NCI-H1105 (cell line): Measurements from ENCODE around the gene UBE2V1.
"Not testable (repeated sequence)": the region's sequence is repeated elsewhere in the genome, so short reads cannot be mapped to it uniquely, and the experiment has no call there.

ENCODE experiments used
- DNase-seq: peaks from one replicate; lab custom pipeline; 2025; lab: John Stamatoyannopoulos, UW

UBE2V1 gene

DNA sequence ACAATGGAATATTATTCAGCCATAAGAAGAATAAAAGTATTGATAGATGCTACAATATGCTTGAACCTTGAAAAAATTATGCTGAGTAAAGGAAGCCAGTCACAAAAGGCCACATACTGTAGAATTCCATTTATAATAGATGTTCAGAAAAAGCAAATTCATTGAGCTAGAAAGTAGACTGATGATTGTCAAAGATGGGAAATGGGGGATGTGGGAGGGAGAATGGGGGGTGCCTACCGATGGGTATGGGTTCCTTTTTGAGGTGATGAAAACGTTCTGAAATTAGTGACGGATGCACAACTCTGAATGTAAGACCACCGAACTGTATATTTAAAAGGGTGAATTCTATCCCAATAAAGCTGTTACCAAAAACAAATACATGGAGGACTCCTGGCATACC, 18.4 kb downstream of the UBE2V1 start:
- DNase-seq = no peak

DNA sequence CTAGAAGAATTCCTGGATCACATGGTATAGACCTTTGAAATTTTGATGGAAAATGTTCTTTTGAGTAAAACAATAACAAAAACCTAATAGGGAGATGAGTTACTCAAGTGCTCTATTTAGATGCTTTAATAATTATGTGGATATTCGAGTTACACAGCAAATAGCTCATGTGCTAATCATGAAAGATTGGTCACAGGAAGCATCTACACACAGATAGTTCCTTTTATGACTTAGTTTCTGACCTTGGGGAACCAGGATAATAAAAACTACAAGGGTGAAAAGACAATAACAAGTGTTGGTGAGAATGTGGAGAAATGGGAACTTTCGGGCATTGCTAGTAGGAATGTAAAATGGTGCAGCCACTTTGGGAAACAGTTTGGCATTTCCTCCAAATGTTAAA, 19.7 kb downstream of the UBE2V1 start:
- no peak for DNase-seq

DNA sequence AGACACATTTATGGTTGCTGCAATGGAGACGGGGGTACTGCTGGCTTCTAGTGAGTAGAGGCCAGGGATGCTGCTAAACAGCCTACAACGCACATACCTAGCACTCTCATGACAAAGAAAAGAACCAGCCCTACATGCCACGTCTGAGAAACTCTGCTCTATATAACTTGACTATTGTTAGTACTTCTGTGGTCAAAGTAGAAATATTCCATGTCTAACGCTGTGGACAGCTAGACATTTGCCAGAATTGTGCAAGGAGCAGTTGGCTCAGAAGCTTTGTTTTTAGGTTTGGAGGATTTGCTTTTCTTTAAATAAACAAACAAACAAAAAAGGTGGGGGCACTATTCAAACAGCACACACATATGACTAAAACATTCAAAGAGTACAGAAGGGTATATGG, 20.5 kb downstream of the UBE2V1 start:
- no peak for DNase-seq

DNA sequence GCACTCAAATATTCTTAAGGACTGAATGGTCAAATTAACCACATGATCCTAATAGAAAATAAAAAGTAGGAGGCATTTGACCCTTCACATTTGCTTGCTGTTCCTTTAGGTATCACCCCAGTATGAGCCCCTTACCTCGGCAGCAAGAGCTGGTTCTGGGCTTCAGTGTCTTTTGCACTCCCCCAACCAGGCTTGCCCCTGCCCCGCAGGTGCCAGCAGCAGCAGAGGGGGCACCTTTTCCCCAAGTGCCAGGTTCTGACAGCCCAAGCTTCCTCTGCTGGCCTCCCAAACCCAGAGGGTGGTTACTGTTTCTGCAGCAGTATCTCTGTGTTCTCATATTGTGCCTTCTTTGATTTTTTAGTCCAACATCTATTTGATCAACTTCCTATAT, 23.2 kb downstream of the UBE2V1 start:
- DNase-seq = no peak

DNA sequence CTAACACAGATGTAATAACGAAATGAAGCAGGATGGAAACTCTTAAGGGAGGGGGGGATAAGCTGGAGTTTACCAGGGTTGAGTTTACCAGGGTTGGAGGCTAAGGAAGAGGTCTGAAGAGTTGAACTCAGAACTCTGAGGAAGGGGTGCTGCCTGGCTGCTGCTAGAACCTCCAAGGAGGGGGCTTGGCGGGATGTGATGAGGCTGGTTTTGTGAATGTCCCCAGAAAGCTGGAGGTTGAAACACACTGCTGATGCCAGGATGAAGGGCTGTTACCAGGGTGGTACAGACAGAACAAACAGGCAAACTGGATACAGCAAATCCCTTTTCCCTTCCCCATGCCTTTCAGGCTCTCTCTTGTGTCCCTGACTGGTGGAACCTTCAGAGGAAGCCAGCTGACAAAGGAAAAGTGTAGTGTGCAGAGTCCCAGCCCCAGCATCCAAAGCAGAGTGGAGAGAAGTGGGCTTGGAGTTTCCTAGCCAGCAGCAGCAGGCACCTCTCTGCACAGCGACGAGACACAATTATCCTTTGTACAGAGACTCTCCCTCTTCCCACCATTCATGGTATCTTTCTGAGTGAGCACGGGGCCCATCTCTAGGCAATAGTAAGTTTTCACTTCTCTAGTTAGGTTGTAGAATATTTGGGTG, 23.7 kb downstream of the UBE2V1 start:
- DNase-seq = no peak

DNA sequence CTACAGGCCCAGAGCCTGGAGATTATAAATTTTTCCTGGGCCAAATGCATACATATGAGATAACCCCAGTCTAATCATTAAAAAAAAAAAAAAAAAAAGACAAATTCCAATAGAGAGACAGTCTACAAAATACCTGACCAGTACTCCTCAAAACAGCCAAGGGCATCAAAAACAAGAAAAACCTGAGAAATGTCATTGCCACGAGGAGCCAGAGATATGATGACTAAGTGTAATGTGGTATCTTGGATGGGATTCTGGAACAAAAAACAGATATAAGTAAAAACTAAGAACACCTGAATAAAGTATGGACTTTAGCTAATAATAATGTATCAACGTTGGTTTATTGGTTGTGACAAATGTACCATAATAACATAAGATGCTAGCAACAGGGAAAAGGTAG, 24.9 kb downstream of the UBE2V1 start:
- DNase-seq = no peak

DNA sequence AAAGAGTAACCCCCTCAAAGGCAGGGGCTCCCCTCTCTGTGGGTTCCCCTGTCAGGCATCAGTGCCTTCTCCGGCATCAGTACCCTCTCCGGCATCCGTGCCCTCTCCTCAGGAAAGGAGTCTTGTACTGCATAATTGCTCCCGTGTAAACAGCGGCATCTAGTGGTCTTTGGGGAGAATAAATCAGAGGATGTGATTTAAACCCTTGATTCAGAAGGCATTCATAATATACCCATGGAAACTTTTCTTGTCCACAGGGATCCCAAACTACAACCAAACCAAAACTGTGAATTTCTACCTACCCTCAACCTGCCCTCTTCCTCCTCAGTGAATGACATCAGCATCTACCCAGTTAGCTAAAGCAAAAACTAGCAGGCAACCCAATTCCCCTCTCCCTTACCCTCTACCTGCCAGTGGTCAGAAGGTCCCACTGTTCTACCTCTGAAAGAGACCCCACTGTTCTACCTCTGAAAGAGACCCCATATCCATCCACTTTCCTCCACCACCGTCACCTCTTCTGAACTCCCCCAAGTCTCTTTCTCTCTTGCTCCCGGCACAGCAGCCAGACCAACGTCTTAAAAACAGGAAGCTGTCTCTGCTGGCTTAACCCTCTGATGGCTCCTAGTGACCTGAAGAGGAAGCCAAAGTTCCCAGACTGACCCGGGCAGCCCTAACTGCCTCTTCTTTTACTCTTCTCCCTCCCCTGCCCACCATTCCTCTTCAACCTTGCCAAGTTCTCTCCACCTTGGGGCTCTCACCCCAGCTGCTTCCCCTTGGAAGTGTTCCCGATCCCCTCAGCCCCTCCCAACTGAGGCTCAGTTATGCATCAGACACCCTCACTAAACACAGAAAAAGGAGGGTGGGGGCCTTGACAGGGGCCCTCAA, 27.2 kb downstream of the UBE2V1 start:
- DNase-seq = peak; percentile 49

DNA sequence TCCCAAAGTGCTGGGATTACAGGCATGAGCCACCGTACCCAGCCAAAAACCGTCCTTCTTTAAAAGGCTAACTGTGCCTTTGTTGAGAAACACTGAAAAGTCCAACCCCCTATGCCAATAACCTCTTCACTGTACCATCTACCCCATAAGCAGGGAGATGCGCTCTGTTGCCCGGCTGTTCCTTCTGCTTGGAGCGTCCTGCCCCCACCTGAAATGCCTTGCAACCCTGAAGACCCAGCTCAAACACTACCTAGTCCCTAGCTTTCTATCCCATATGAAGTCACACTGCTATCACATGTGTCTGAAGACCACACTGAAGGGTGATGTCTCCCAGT, 27.8 kb downstream of the UBE2V1 start:
- DNase-seq = no peak

DNA sequence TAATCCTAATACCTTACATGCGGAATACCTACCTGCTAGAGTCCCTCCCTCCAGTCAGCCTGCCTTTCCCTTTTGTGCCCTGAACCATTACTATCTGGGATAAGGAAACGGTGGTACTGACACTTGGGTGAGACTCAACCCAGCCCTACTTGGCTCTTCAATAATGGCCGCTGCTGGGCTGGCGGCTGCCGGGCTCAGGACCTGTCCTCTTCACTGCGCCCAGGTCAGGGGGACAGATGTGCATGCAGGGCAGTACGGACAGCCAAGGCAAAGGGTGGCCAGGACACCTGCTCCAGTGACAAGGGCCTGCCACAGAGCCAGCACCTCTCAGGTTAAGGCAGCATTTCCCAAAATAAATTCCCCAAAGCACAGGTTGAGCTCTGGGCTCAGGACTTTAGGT, 29.9 kb downstream of the UBE2V1 start:
- no peak for DNase-seq

DNA sequence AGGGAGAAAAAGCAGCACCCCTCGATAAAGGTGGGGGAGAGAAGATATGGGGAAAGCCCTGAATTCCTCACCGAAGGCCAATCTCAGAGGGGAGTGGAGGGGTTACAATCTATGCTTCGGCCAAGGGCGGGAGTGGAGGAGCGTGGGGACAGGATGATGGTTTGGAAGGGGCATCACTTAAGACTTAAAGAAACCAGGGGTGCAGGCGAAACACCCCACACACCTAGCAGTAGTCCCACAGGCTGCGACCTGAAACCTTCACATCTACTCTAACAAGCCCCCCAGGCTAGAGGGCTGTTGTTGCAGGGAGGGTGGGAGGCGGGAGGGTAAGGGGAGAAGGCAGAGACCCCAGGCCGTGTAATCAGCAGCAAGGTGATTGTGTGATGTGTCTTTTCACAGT, 30.9 kb downstream of the UBE2V1 start:
- DNase-seq = not testable (repeated sequence)

DNA sequence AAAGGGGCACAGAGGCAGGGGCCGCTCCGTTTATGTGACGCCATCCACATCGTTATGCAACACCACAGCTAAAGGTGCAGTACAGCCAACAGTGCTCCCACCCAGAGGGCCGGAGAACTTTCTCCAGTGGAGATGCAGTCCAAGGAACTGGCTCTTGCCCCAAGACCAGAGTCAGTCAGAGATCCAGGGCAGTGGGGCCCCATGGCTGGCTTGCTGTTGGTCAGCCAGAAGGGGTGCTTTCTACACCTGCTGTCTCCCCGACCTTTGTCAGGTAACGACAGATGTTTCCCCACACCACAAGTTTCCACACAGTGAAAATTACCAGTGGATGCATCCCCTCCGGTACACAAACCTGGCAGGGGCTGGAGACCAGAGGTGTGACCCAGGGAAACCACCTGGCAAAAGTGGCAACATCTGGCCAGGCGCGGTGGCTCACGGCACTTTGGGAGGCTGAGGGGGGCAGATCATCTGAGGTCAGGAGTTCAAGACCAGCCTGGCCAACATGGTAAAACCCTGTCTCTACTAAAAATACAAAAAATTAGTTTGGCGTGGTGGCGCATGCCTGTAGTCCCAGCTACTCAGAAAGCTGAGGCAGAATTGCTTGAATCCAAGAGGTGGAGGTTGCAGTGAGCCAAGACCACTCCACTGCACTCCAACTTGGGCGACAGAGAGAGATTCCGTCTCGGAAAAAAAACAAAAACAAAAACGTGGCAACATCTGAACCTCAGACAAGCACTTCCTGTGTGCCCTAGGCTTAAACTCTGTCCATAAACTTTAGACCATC, 34.9 kb downstream of the UBE2V1 start:
- no peak for DNase-seq

DNA sequence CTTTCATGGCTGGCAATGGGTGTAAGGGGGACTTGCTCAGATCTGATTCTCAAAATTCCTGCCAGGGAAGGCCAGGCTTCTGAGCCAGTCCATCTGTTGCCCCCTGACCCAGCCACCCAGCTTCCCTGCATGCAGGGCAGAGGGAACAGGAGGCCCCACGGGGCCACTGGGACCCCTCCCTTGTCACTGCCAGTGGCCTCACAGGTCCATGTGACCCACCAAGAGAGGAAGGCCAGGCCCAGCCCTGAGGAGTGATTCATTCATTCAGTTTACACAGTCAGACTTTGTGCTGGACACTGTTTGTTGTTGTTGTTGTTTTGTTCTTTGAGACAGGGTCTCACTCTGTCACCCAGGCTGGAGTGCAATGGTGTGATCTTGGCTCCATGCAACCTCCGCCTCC, 39.5 kb downstream of the UBE2V1 start:
- no peak for DNase-seq

DNA sequence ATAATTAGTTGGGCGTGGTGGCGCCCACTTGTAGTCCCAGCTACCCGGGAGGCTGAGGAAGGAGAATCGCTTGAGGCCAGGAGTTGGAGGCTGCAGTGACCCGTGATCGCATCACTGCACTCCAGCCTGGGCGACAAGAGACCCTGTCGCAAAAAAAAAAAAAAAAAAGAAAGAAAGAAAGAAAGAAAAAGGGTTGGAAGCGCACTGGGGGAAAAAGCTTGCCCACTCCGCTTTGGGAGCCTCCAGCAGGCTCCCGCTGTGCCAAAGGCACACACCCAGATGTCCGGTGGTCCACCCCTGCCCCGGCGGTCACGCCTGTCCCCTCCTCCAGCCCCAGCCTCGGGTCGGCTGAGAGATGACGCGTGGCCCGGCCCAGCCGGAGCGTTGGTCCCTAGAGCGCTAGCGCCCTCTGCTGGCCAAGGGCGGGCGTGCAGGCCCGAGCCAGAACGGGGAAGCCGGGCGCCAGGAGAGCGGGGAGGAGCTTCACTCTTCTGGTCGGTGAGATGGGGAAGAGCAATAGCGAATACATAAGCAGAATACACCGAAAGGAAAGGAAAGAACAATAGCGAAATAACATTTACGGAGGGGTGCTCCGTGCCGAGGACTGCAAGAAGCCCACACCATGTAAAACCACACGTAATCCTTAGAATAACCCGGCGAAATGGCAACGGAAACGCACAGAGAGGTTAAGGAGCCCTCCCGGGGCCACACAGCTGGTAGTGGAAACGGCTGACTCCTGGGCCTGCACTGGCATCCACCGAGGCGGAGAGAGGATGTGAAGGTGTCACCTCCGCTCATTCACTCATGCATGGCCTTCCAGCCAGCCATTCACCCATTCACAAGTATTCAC, 41.7 kb downstream of the UBE2V1 start:
- DNase-seq = peak; percentile 78

DNA sequence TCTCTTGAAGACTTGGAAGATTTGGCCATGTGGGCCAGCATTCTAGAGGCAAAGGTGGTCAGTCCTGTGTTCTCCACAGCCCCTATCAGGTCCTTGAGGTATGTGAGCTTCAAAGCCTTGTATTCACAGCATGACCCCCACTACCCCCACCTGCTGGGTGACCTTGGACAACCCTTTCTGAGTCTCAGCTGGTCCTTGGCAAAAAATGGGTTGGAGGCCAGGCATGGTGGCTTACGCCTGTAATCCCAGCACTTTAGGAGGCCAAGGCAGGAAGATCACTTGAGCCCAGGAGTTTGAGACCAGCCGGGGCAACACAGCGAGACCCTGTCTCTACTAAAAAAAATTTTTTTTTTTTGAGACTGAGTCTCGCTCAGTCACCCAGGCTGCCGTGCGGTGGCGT, 42.6 kb downstream of the UBE2V1 start:
- DNase-seq = no peak

DNA sequence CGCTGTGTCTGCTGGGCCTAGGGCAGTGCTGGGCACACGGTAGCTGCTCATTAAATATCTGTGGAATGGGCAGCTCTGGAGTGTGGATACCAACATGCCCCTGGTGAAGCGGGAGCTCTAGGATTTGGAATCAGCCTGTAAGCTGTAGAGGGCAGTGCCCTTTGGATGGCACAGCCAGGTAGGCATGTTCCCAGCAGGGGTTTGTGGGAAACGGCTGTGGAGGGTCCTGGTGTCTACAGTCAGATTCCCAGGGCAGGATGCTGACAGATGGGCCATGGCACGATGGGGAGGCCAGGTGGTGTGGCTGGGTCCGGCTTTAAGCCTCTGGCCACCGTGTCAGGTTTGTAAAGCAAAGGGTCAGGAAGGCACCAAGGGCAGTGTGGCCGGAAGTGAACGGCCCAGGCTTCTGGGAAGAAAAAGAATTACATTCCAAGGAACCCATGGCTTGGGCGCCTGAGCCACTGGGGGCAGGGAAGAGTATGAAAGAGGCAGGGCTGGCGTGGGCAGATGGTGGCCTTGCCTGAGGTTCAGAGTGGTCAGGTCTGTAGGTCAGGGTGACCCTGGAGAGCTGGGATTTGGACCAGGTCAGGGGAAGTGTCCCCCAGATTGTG, 44.8 kb downstream of the UBE2V1 start:
- no peak for DNase-seq

DNA sequence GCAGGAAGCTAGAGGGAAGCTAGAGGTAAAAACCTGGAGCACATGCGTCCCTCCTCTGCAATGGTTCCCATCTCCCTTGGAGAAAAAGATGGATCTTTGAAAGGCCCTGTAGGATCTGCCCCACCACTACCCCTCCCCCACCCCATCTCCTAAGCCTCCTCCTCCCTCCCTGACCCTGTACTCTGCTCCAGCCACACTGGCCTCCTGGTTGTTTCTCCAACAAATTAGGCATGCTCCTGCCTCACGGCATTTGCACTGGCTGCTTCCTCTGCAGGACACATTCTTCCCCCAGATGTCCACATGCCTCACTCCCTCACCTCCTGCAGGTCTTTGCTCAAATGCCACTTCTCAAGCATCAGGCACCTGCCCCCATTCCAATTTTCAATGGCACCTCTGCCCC, 45.5 kb downstream of the UBE2V1 start:
- no peak for DNase-seq

DNA sequence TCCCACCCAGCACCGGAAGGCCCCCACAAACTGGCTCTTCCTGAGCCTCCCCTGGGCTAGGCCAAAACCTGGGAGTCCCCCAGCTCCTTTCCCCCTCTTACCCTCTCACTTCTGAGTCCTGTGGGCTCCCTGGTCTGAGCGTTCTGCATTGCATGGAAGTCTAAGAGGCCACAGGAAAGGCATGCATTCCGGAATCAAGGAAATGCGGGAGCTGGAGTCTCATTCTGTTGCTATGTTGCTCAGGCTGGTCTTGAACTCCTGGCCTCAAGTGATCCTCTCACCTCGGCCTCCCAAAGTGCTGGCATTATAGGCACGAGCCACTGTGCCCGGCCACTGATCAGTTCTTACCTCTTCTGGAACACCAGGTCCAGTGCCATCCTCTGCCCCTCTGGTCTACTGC, 45.9 kb downstream of the UBE2V1 start:
- no peak for DNase-seq

DNA sequence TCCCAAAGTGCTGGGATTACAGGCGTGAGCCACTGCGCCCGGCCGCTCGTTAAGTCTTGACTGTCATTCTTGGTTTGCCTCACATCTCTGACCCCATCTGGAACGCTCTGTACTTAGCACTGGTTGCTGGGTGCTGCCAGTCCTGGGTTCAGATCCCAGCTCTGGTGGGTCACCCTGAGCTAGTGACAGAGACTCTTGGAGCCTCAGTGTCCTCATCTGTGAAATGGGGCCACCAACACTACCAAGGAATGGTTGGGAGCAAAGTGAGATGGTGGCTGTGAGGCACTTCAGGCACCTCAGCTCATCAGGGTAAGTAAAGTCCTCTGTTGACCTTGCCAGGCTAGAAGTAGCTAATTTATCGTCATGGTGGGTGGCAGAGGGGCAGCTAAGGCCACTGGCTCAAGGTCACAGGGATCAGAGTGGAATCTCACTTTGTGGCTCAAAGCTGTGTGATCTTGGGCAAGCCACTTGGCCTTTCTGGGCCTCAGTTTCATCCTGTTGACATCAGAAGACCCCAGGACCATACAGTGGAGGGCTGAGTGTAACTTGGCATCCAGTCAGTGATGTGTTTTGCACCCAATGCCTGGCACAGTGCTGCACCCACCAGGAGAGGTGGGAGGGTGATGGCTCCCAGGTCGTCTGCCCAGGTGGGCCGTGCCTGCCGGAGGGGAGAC, 46.7 kb downstream of the UBE2V1 start:
- no peak for DNase-seq

DNA sequence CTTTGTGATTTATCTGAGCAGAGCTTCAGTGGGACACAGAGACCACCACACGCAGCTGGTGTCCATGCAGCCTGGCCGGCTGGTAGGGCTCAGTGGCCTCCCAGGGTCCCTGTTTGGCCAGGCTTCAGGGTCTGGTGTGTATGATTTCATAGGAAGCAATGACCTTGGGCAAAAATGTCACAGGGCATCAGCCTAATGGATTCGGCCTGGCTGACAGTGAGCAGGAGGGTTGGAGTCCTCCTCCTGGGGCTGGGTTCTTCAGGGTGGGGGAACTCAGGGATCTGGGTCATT, 47.7 kb downstream of the UBE2V1 start:
- DNase-seq = no peak

DNA sequence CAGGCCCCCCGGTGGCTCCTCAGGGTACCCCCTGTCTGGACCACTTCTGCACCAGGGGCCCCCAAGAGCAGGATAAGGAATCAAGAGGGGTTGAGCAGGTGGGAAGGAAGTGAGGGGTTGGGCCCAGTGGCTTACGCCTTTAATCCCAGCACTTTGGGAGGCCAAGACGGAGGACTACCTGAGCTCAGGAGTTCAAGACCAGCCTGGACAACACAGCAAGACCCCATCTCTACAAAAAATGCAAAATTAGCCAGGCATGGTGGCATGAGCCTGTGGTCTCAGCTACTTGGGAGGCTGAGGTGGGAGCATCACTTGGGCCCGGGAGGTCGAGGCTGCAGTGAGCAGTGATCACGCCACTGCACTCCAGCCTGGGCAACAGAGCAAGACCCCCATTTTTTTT, 49.2 kb downstream of the UBE2V1 start:
- DNase-seq = not testable (repeated sequence)
